Measurements from ENCODE around the gene OR2A14.
"Not testable (repeated sequence)": the region's sequence is repeated elsewhere in the genome, so short reads cannot be mapped to it uniquely, and the experiment has no call there.

The OR2A14 gene

DNA sequence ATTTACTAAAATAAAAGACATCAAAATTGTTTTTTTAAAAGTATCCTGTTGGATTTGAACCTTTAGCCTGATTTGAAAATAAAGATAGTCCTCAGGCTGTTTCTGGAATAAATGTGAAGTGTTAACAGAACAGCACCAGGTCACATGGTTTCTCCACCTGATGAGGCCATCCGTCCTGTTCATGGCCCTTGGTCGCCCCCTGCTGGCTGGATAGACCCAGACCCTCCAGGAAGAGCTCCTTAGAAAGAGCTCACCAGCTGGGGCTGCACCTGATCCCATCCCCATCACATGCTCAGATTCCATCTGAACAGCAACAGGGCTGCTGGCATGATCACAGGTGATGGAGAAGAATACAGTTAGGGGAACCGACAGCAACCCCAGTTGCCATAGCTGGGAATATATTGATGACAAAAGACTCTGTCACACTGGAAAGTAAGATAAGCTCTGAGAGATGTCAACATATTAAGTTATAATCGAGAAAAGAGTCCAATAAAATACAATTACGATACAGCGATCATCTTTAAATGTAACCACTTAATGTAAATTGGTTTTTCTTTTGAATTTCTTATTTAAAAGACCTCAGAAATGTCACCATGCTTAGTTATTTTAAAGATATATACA, 4.8 kb downstream of the OR2A14 start:
- peak; percentile 88 for DNase-seq (ENCODE audit: low read depth)
- TF ChIP-seq CTCF (IDR thresholded peaks at IDR 0.05; ENCODE audit: insufficient read depth, low read depth, low read length, missing control alignments): peak; percentile 94
- no peak overlapping the region for H3K4me3 ChIP-seq (ENCODE audit: low read length)

DNA sequence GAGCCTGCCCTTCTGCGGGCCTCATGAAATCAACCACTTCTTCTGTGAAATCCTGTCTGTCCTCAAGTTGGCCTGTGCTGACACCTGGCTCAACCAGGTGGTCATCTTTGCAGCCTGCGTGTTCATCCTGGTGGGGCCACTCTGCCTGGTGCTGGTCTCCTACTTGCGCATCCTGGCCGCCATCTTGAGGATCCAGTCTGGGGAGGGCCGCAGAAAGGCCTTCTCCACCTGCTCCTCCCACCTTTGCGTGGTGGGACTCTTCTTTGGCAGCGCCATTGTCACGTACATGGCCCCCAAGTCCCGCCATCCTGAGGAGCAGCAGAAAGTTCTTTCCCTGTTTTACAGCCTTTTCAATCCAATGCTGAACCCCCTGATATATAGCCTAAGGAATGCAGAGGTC, 6.6 kb downstream of the OR2A14 start:
- not testable (repeated sequence) for H3K4me3 ChIP-seq (ENCODE audit: low read length); DNase-seq (ENCODE audit: low read depth)

DNA sequence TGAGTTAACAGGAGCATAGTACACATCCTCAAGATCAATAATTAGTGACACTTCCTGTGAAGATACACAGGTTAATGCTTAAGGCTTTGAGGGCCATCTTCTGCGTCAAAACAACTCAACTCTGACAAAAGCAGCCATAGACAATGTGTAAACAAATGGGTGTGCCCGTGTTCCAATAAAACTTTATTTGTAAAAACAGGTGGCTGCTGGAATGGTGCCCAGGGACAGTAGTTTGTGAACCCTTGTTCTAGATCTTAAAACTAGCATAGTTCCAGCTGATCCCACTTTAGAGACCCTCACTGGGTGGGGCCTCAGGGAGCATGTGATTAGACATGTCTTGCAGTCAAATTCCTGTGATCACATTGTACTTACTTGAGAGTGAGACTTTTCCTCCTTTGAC, 7.8 kb downstream of the OR2A14 start:
- no peak overlapping the region for H3K4me3 ChIP-seq (ENCODE audit: low read length)
- DNase-seq (ENCODE audit: low read depth): no peak
- TF ChIP-seq CTCF (IDR thresholded peaks at IDR 0.05; ENCODE audit: insufficient read depth, low read depth, low read length, missing control alignments): no peak

DNA sequence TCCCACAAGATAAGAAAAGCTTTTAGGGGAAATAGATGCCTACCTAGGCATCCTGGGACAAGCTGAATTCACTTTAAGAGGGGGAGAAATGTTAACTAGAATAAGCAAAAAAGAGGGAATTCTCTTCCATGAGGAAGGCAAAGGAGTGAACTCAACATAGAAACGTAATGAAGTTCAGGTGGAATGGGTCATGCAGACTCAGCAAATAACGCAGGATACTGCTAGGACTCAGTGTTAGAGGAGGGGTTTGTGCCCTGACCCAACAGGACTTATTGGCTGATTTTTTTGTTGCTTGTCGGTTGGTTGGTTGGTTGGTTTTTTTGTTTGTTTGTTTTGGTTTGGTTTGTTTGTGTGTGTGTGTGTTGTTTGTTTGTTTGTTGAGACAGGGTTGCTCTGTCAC, 9.3 kb downstream of the OR2A14 start:
- DNase-seq (ENCODE audit: low read depth): no peak
- no peak overlapping the region for H3K4me3 ChIP-seq (ENCODE audit: low read length)
- no peak for TF ChIP-seq CTCF (IDR thresholded peaks at IDR 0.05; ENCODE audit: insufficient read depth, low read depth, low read length, missing control alignments)

GRCh38 chr7:144133307-144133706, 10.3 kb downstream of the OR2A14 start:
- no peak for TF ChIP-seq CTCF (IDR thresholded peaks at IDR 0.05; ENCODE audit: insufficient read depth, low read depth, low read length, missing control alignments)
- no peak for DNase-seq (ENCODE audit: low read depth)
- no peak overlapping the region for H3K4me3 ChIP-seq (ENCODE audit: low read length)

GRCh38 chr7:144134116-144134515, 11.1 kb downstream of the OR2A14 start:
- TF ChIP-seq CTCF (IDR thresholded peaks at IDR 0.05; ENCODE audit: insufficient read depth, low read depth, low read length, missing control alignments): no peak
- no peak overlapping the region for H3K4me3 ChIP-seq (ENCODE audit: low read length)
- DNase-seq (ENCODE audit: low read depth): no peak

DNA sequence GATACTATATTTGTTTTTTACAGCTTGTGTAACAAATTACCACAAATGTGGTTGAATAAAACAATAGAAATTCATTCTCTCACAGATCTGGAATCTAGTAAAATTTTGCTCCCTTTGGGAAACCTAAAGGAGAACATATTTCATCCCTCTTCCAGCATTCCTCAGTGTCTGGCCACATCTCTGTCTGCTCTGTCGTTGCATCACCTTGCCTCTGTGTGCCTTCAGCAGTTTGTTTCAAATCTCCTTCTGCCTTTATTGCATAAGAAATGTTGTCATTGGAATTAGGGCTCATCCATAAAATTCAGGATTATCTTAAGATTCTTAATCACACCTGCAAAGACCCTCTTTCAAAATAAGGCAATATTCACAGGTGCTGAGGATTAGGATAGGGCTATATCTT, 14.5 kb downstream of the OR2A14 start:
- H3K4me3 ChIP-seq (ENCODE audit: low read length): no peak overlapping the region
- no peak for DNase-seq (ENCODE audit: low read depth)
- no peak for TF ChIP-seq CTCF (IDR thresholded peaks at IDR 0.05; ENCODE audit: insufficient read depth, low read depth, low read length, missing control alignments)

Measured in epithelial cell of esophagus (primary cell).